HG03575 (cell line): ENCODE results near the gene ATP13A5.

Experiments
- ATAC-seq: cut with Tn5 transposase; IDR thresholded peaks from one replicate; pipeline ENCODE4 v1.9.1; 2021; ENCODE audit not compliant: unreplicated experiment, insufficient number of reproducible peaks, low FRiP score; ENCODE audit errors: extremely low read depth

Gene ATP13A5

DNA sequence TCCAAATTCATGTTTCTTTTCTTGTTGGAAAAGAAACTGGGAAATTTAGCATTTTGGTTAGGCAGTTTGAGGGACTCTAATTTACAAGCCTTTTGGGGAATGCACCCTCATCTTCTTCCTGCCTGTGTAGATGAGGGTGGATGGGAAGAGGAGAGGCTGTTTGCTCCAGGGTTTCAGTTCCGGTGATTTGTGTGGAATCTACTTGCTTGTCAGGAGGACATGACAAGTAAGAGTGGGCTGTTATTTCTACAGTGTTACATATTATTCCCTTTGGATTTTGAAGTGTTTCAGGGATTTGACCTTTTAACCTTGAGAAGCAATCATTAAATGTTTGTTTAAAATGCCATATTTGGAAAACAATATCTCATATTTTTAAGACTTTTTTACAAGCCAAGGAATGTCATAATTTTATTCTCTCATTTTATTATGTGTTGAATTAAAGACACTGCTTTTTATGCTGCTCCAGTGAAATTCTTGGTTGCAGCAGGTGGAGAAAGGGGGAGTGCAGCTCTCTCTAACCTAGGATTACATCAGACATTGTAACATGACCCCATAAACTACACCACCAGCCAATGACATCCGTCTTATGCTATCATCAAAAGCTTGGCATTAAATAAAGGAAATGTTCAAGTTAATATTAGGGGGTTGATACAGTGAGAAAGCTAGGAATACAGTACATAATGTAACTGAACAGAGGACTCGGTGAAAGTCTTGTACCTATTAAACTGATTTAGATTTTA lies 107.3 kb downstream of the ATP13A5 start:
- ATAC-seq: no peak

DNA sequence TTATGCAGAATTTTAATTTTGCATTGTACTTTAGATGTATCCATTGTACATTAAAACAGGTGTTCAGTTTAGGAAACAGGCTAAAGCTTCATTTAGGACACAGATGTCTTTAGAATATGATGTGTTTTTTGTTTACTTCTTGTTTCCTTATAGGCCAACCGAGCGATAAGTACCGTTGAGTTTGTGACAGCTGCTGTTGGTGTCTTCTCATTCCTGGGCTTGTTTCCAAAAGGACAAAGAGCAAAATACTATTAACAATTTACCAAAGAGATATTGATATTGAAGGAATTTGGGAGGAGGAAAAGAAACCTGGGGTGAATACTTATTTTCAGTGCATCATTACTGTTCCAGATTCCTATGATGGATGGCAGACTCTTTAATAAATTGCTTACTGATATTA lies 108.1 kb downstream of the ATP13A5 start:
- no peak for ATAC-seq

GRCh38 chr3:193269343-193270028 lies 109.1 kb downstream of the ATP13A5 start:
- no peak for ATAC-seq

DNA sequence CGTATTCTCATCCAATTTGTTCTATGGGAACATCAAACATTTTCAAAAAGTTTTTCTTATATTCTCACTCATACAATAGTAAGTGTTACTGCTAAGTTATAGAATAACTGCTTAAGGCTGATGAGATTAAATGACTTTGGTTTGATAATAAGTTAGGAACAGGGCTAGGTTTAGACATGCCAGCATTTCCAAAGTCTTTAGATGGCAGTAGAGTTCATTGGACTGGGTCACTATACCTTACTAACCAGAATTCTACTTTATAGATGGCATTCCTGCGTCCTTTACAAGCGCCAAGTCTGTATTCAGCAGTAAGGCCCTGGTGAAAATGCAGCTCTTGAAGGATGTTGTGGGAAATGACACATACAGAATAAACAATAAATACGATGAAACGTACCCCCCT lies 115.8 kb downstream of the ATP13A5 start:
- ATAC-seq: no peak

- ATAC-seq: no peak
Observed at GRCh38 chr3:193261970-193262369, 116.6 kb downstream of the ATP13A5 start.

DNA sequence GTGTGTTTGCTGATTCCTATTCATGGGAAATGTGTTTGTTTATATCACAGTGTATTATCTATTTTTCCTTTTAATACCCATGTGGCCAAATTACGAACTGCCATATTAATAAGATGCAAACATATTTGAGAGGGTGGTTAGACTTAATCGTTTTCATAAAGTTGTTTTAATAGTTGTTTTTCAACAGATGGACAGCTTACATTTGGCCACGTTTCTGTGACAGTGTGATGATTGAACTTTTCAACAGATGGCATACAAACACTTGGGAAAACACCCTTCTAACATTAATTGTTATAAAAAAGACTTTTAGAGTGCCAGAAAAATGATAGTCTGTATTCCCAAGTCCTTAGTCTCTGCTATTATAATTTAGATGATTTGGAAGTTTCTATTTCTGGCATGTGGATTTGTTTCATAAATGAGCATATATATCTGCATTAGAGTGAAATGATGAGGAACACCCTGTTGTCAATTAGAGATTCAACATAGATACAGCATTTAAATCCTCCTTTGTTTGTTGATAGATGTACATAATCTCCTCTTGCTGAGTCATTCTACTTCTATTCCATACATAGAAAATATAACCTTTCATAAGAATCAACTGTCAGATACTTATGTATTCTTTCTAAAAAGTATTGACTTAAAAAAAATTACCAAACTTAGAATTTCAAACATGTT lies 124.4 kb downstream of the ATP13A5 start:
- no peak for ATAC-seq

GRCh38 chr3:193250492-193250891 lies 128.1 kb downstream of the ATP13A5 start:
- no peak for ATAC-seq

DNA sequence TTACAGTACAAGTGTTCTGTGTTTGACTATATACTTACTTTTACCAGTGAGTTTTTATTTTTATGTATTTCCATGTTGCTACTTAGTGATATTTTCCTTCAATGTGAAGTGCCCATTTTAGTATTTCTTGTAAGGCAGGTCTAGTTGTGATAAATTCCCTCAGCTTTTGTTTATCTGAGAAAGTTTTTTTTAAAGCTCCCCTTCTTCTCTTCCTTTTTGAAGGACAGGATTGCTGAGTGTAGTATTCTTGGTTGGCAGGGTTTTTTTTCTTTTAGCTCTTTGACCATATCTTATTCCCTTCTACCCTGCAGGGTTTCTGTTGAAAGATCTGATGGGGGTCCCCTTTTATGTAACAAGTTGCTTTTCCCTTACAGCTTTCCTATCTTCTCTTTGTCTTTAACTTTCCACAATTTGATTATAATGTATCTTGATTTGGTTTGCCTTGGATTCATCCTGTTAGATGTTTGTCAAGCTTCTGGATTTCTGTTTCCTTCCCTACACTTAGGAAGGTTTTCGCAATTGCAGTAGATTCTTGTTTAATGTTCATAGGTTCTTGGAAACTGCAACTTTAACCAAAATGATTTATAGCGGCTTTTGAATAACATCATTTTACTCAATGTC lies 129.6 kb downstream of the ATP13A5 start:
- ATAC-seq: no peak

- ATAC-seq: no peak
Observed at GRCh38 chr3:193243571-193243970, 135.0 kb downstream of the ATP13A5 start.

DNA sequence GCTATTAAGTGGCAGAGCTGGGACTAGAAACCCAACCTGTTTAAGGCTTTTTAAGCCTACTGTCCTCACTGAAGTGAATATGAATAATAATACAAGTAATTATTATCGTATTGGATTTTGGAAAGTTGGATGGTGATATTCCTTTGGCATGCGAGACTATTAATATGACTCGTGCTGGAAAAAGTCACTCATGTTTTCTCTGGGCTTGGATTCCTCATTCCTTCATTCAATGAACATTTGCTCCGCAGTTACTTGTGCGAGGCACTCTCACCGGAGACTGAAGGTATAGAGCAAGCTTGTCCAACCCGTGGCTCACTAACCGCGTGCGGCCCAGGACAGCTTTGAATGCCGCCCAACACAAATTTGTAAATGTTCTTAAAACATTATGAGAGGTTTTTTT lies 136.8 kb downstream of the ATP13A5 start:
- no peak for ATAC-seq

GRCh38 chr3:193240850-193241706 lies 137.5 kb downstream of the ATP13A5 start, which contains the start of gene PLAAT1:
Gene PLAAT1 (plus strand): TSS chr3:193241222. CDS start chr3:193255651, 14,429 bp downstream.
- ATAC-seq: no peak

GRCh38 chr3:193240436-193240849 lies 138.1 kb downstream of the ATP13A5 start:
- no peak for ATAC-seq

DNA sequence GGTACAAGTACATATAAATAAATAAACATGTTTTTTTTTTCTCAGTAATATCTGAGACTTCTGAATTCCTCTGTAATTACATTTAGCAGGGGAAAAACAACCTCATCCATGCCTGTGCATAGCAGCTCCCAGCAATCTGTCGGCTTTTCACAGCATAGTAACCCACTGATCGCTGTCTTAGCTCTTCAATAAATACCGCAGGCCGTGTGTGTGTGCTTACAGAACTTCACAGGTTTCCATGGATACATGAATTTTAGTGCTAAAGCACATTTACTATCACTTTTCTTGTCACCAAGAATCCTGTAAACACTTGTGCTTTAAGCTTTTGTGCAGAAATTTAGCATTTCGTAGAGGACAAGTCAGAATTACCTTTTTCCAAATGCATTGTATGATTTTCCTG lies 141.5 kb downstream of the ATP13A5 start:
- no peak for ATAC-seq

GRCh38 chr3:193236599-193236998 lies 142.0 kb downstream of the ATP13A5 start:
- no peak for ATAC-seq

DNA sequence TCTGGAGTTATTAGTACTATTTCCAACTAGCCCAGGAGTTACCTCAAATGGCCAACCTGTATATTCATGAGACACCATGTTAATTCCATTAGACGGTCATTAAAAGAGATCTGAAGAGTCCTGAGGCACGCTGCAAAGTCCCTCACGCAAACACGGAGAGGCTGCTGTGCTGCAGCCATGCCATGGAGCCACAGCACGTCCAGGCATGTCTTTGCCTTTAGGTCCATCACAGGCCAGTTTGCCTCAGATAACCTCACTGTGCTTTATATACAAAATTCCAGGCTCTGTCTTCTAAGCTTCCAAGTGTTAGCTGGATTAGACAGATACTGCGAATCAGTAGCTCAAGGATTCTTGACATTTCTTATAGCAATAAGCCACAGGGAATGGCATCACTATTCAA lies 147.4 kb downstream of the ATP13A5 start:
- no peak for ATAC-seq

DNA sequence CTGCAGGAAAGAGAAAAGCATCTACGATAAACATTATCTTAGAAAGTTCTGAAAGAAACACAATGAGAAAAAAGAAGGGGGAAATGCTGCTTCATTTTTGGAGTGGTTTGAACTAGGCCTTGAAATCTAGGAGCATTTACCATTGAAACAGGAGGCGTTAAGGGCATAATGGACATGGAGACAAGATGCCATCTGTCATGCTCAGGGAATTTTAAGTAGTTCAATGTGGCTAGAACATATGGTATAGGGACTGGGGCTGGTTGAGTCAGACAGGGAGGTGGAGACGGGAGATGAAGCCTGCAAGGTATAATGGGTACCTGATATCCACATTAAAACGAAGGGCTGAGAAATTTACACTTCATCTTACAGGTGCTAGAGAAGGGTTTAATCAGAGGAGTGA lies 147.9 kb downstream of the ATP13A5 start:
- no peak for ATAC-seq

DNA sequence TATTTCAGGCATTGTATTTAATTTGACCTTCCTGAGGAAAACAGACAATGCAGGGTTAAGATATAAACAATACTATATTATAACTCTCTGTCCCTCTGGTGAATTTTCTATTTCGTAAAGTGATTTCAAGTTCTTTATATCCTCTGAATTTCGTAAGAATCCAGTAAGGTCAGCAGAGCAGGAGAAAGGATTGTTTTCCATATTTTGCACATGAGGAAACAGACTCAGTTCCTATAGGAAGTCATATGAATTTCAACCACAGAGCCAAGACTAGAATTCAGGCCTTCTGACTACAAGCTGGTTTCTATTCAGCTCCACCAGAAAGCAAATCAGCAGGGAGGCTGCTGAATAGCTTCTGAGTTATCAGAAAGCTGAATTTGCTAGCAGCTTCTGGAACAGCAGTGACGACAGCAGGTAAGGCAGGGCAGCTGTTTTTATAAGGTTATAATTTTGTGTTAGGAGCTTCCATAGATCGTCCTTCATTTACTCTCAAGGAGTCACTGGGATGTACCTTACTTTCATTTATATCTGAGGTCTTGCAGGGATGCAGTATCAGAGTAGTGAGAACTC lies 148.6 kb downstream of the ATP13A5 start:
- ATAC-seq: no peak

DNA sequence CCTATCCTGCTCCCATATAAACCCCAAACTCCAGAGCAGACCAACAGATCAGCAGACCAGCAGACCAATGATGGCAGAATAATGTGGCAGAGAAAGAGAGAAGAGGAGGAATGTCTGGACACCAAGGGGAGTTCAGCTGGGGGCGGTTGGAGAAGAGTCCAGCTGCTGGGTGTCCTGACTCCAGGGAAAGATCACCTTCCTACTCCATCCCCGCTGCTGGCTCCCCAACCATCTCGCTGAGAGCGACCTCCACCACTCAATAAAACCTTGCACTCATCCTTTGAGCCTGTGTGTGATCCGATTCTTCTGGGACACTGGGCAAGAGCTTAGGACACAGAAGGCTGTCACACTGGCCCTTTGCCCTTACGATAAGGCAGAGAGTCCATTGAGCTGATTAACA lies 150.3 kb downstream of the ATP13A5 start:
- no peak for ATAC-seq
